Testis (tissue), 3 donors: Measurements from ENCODE around the gene DHX35. TPM values are rescaled to one million over a fixed set of nuclear protein-coding genes. Genes with fewer than 3 reads are reported as not detected.
A peak's percentile ranks its signal among the peaks of the same experiment; 100 is the strongest.

Source experiments
- DNase-seq: peaks from one replicate; pipeline ENCODE4 v3.0.0-alpha.2; 2019
- H3K27ac ChIP-seq, 2 donors: fragments of 200-600 bp; sonication (generic); one replicate each; pipeline ENCODE4 v1.5.1; 2019
- H3K27me3 ChIP-seq: fragments of 200-600 bp; sonication (generic); one replicate; pipeline ENCODE4 v1.5.1; 2019
- H3K36me3 ChIP-seq: fragments of 200-600 bp; sonication (generic); one replicate; pipeline ENCODE4 v1.5.1; 2017; ENCODE audit warnings: low read depth; ENCODE audit errors: missing control alignments
- H3K4me1 ChIP-seq: fragments of 200-600 bp; sonication (generic); one replicate; pipeline ENCODE4 v1.5.1; 2019
- H3K4me3 ChIP-seq, 2 donors: fragments of 200-600 bp; sonication (generic); one replicate each; pipeline ENCODE4 v1.5.1; 2017 to 2019
- H3K9me3 ChIP-seq: fragments of 200-600 bp; sonication (generic); one replicate; pipeline ENCODE4 v1.5.1; 2017
- POLR2A ChIP-seq: fragments of 450-650 bp; IDR thresholded peaks from one replicate; pipeline ENCODE4 v1.6.1; 2017; ENCODE audit warnings: antibody characterized with exemption, mild to moderate bottlenecking, moderate library complexity
- WGBS, 2 donors: methylation state at CpG; one replicate each; pipeline ENCODE4 v1.1.5; 2018; 5-methylcytosine and 5-hydroxymethylcytosine counted together
- intact Hi-C: fragments of 100-400 bp; cut with DNase I; formaldehyde crosslinking; loops from one replicate; pipeline ENCODE4 v1.15.1; 2023; ENCODE audit warnings: low total_unique reads
- polyA plus RNA-seq: library from polyadenylated mRNA; stranded (reverse); fragments of 350-450 nt; fragmentation: Illumina TruSeq; extraction: RNeasy Lipid Tissue Mini Kit (QIAGEN cat#74804); gene quantifications from one replicate; pipeline ENCODE4 v1.2.3, GENCODE V29; 2014; ENCODE audit warnings: low read depth, low replicate concordance; ENCODE audit not compliant: insufficient read depth
- total RNA-seq, 2 donors: library from RNA; depleted of rRNA; stranded (reverse); fragments of >200 nt; gene quantifications; one replicate each; pipeline ENCODE4 v1.2.3, GENCODE V29; 2016
- TF ChIP-seq, protein P1 (sequence below), 3 experiments: fragments of 450-650 bp in 2 of 3; fragments of 200-600 bp in 1 of 3; sonication (generic) in 1 of 3; IDR thresholded peaks; one replicate each; pipeline ENCODE4 v1.5.1; 2016 to 2019; ENCODE audit warnings: antibody characterized with exemption in 3 of 3, mild to moderate bottlenecking in 2 of 3, moderate library complexity in 1 of 3

Gene DHX35
- total and polyA plus RNA-seq, 3 donors from 2014 or later, result 15.8 to 31.2 (median 26.0) TPM

DNA sequence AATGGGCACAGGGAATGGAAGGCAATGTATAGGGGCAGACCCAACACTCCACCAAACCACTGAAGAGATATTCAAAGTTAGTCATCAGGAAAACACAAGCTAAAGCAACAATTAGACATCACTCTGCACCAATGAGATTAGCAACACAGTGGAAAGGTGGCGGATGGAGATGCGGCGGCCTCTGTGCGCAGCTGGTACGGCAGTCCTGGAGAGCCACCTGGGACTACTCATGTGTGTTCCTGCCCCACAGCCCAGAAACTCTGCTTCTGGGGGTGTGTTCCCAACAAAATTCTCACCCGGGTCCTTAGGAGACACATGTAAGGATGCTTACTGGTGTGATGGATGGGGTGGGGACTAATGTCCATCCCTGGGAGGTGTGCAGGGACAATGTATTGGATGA is 82.4 kb downstream of the DHX35 start:
- Histone ChIP-seq H3K27me3 (no peaks in the 10 kb centered on the region), H3K4me3 (no peak overlapping the region), H3K4me1 (peaks cover 3% of the 10 kb centered on the region), H3K9me3 (no peaks in the 10 kb centered on the region), H3K27ac (no peak overlapping the region), H3K36me3 (no peaks in the 10 kb centered on the region)
- intact Hi-C loops, result no loop called here
- no peak for DNase-seq
- WGBS, 2 donors, result 92 to 99% methylated on average over 5 to 6 of the region's 6 CpGs
- no peak for TF ChIP-seq POLR2A
- TF ChIP-seq, protein P1, sequence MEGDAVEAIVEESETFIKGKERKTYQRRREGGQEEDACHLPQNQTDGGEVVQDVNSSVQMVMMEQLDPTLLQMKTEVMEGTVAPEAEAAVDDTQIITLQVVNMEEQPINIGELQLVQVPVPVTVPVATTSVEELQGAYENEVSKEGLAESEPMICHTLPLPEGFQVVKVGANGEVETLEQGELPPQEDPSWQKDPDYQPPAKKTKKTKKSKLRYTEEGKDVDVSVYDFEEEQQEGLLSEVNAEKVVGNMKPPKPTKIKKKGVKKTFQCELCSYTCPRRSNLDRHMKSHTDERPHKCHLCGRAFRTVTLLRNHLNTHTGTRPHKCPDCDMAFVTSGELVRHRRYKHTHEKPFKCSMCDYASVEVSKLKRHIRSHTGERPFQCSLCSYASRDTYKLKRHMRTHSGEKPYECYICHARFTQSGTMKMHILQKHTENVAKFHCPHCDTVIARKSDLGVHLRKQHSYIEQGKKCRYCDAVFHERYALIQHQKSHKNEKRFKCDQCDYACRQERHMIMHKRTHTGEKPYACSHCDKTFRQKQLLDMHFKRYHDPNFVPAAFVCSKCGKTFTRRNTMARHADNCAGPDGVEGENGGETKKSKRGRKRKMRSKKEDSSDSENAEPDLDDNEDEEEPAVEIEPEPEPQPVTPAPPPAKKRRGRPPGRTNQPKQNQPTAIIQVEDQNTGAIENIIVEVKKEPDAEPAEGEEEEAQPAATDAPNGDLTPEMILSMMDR (IDR thresholded peaks at IDR 0.05), result no peak

DNA sequence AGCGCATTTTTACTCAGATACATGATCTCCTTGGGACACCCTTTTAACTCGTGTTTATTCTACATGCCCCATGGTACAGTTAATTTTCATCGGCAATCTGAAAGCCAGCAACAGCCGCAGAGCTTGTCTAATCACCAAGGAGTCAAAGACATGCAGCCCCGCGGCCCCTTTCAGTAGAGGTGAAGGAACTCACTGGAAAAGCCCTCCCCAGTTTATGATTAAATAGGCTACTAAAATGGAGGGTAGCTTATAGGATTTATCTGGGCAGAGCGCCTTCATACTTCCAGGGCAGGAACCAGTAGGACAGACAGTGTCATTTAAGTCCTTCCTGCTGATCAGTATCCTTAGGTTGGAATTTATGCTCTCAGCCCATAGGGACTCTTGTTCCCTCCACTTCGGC is 83.5 kb downstream of the DHX35 start:
- Histone ChIP-seq H3K4me3 (no peak overlapping the region), H3K4me1 (peaks cover 9% of the 10 kb centered on the region), H3K9me3 (no peaks in the 10 kb centered on the region), H3K36me3 (no peaks in the 10 kb centered on the region), H3K27me3 (no peaks in the 10 kb centered on the region), H3K27ac (no peak overlapping the region)
- intact Hi-C loops, result no loop called here
- 70 to 73% methylated on average over 8 of the region's 8 CpGs for WGBS, 2 donors
- DNase-seq, result no peak
- TF ChIP-seq, protein P1 (IDR thresholded peaks at IDR 0.05), result no peak
- TF ChIP-seq POLR2A, result no peak

DNA sequence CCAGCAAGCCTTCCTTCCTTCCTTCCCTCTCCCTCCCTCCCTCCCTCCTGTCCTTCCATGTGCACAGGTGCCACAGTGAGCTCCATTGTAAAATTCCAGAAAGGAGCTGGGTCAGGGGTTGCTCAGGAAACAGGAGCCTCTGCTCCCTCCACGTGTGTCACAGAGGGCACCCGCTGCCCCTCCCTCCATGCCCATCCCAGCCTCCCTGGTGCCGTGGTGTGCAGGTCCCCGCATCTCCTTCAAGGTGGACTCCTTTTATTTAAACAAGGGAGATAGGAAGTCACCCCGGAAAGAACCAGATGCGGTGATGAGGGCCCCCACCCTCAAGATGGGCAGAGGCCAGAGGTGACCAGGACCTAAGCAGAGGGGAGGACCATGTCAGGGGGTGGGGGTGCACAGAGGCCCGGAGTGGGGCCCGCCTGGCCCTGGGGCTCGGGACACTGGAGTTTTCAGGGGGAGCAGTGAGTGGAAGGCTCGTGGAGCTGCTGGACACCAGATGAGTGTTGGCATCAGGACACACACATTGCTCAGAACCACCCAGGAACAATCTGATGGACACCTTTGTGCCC is 85.4 kb downstream of the DHX35 start:
- H3K9me3 ChIP-seq, result no peaks in the 10 kb centered on the region
- H3K4me3 ChIP-seq, result no peak overlapping the region
- H3K4me1 ChIP-seq, result peaks cover 9% of the 10 kb centered on the region
- 61 to 74% methylated on average over 8 to 10 of the region's 10 CpGs for WGBS, 2 donors
- intact Hi-C loops, result no loop called here
- no peak for DNase-seq
- no peaks in the 10 kb centered on the region for H3K36me3 ChIP-seq
- TF ChIP-seq, protein P1 (IDR thresholded peaks at IDR 0.05), result no peak
- TF ChIP-seq POLR2A, result no peak
- H3K27ac ChIP-seq, result no peak overlapping the region
- no peaks in the 10 kb centered on the region for H3K27me3 ChIP-seq

DNA sequence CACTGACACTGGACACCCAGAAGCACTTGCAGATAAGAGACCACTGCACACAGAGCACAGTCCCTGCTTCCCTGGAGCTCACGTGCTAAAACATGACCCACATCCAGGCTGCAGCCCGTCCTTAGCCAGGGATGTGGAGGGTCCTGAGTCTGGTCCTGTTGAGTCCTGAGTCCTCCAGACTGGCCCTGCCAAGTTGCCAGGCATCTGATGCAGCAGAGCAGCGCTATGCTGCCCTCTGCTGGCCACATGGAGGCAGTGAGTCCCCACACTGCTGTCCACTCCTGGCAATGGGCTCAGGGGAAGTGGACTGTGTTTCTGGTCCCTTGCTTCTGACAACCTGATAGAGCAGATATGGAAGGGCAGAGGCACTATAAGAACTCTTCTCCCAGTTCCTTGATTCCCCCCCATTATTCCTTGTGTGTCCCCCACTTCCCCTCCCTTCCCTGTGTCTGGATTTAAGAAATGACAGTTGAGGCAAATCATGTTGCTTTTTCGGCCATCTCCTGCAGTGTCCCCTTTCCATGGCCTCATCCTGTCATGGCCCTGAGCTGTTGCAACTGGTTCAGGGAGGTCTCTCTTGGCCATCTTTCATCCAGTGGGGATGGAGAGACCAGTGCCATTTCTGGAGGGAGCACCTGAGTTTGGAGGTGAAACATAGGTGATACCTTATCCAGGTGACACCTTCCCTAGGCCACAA is 86.0 kb downstream of the DHX35 start:
- H3K4me1 ChIP-seq, result peaks cover 9% of the 10 kb centered on the region
- no peaks in the 10 kb centered on the region for H3K36me3 ChIP-seq
- peak; percentile 88 for DNase-seq
- TF ChIP-seq POLR2A, result no peak
- TF ChIP-seq, protein P1 (IDR thresholded peaks at IDR 0.05), result peak; percentile 86 to 92 (median 86)
- no peak overlapping the region for H3K27ac ChIP-seq
- 43 to 62% methylated on average over 3 to 4 of the region's 4 CpGs for WGBS, 2 donors
- no peaks in the 10 kb centered on the region for H3K27me3 ChIP-seq
- intact Hi-C loops, result no loop called here
- H3K9me3 ChIP-seq, result no peaks in the 10 kb centered on the region
- H3K4me3 ChIP-seq, result no peak overlapping the region

DNA sequence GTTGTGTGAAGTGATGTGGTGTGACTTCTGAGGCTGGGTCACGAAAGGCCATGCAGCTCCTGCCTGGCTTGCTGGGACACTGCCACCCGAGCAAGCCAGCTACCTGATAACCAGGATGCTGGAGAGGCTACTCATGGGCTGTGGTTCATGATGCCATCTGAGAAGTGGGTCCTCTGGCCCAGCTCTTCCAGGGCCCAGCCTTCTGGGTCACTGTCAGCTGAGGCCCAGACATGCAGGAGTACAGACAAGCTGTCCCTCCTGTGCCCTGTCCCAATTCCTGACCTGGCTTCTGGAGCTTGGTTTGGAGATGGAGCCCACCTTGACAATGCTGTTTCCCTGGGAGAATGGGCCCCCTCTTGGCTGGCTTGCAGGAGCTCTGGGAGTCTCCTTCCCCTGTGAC is 87.0 kb downstream of the DHX35 start:
- H3K27me3 ChIP-seq, result no peaks in the 10 kb centered on the region
- H3K4me1 ChIP-seq, result peaks cover 9% of the 10 kb centered on the region
- no peaks in the 10 kb centered on the region for H3K9me3 ChIP-seq
- no peak for TF ChIP-seq POLR2A
- TF ChIP-seq, protein P1 (IDR thresholded peaks at IDR 0.05), result no peak
- H3K36me3 ChIP-seq, result no peaks in the 10 kb centered on the region
- H3K27ac ChIP-seq, result no peak overlapping the region
- 77 to 100% methylated on average over 1 to 2 of the region's 2 CpGs for WGBS, 2 donors
- no peak overlapping the region for H3K4me3 ChIP-seq
- intact Hi-C loops, result no loop called here
- DNase-seq, result no peak
